ENCODE results near the gene SLC2A8.

The SLC2A8 gene

DNA sequence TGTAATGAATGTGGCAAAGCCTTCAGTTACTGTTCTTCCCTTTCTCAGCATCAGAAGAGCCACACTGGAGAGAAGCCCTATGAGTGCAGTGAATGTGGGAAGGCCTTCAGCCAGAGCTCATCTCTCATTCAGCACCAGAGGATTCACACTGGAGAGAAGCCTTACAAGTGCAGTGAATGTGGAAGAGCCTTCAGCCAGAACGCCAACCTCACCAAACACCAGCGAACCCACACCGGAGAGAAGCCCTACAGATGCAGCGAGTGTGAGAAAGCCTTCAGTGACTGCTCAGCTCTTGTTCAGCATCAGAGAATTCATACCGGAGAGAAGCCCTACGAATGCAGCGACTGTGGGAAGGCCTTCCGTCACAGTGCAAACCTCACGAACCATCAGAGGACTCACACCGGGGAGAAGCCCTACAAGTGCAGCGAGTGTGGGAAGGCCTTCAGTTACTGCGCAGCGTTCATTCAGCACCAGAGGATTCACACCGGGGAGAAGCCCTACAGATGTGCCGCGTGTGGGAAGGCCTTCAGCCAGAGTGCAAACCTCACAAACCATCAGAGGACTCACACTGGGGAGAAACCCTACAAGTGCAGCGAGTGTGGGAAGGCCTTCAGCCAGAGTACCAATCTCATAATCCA, 47.4 kb downstream of the SLC2A8 start:
- TF ChIP-seq, protein P1, sequence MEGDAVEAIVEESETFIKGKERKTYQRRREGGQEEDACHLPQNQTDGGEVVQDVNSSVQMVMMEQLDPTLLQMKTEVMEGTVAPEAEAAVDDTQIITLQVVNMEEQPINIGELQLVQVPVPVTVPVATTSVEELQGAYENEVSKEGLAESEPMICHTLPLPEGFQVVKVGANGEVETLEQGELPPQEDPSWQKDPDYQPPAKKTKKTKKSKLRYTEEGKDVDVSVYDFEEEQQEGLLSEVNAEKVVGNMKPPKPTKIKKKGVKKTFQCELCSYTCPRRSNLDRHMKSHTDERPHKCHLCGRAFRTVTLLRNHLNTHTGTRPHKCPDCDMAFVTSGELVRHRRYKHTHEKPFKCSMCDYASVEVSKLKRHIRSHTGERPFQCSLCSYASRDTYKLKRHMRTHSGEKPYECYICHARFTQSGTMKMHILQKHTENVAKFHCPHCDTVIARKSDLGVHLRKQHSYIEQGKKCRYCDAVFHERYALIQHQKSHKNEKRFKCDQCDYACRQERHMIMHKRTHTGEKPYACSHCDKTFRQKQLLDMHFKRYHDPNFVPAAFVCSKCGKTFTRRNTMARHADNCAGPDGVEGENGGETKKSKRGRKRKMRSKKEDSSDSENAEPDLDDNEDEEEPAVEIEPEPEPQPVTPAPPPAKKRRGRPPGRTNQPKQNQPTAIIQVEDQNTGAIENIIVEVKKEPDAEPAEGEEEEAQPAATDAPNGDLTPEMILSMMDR (IDR thresholded peaks at IDR 0.05), result no peak
- no peaks in the 10 kb centered on the region for H3K9me3 ChIP-seq
- no peak overlapping the region for H3K4me3 ChIP-seq (ENCODE audit: low read depth in 1 of 2, low read length in 1 of 2)
- no peak overlapping the region for H3K27ac ChIP-seq
- H3K27me3 ChIP-seq, result no peaks in the 10 kb centered on the region
- peaks cover 97% of the 10 kb centered on the region for H3K36me3 ChIP-seq
- peaks cover 2 to 4% of the 10 kb centered on the region in 2 experiments for H3K4me1 ChIP-seq (ENCODE audit: control insufficient read depth in 1 of 2, insufficient read depth in 1 of 2, low read depth in 1 of 2, low read length in 1 of 2)

DNA sequence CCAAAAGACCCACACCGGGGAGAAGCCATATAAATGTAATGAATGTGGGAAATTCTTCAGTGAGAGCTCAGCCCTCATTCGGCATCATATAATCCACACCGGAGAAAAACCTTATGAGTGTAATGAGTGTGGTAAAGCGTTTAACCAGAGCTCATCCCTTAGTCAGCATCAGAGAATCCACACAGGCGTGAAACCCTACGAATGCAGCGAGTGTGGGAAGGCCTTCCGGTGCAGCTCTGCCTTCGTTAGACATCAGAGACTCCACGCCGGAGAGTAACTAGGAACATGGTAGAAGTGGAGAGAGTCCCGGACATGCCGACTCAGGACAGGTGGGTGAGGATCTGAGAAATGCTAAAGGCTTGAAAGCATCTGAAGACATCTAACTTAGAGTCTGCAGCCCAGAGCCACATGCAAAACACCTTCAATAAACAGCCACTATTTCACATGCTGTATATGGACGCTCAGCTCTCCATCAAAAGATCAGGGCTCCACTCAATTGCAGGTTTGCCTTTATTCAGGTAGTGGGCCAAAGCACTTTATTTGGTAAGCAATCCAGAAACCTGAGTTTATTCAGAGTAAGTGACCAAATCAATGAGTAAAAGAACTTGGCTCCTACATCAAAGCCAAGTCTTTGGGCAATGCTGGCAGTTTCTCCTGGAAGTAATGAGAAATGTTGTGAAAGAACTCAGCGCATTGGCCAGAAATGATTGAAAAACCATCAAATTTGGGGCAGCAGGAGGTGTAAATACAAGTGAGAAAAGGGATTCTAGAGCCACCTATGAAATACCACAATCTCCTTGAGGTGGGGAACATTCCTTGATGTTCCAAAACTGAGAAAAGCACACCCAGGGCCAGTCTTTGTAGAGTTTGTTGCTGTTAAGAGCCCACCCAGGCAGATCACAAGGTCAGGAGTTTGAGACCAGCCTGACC, 48.2 kb downstream of the SLC2A8 start:
- H3K4me3 ChIP-seq (ENCODE audit: low read depth in 1 of 2, low read length in 1 of 2), result no peak overlapping the region
- peaks cover 92% of the 10 kb centered on the region for H3K36me3 ChIP-seq
- peaks cover 10 to 12% of the 10 kb centered on the region in 2 experiments for H3K4me1 ChIP-seq (ENCODE audit: control insufficient read depth in 1 of 2, insufficient read depth in 1 of 2, low read depth in 1 of 2, low read length in 1 of 2)
- no peaks in the 10 kb centered on the region for H3K9me3 ChIP-seq
- TF ChIP-seq, protein P1 (IDR thresholded peaks at IDR 0.05), result no peak
- H3K27ac ChIP-seq, result no peak overlapping the region
- no peaks in the 10 kb centered on the region for H3K27me3 ChIP-seq

DNA sequence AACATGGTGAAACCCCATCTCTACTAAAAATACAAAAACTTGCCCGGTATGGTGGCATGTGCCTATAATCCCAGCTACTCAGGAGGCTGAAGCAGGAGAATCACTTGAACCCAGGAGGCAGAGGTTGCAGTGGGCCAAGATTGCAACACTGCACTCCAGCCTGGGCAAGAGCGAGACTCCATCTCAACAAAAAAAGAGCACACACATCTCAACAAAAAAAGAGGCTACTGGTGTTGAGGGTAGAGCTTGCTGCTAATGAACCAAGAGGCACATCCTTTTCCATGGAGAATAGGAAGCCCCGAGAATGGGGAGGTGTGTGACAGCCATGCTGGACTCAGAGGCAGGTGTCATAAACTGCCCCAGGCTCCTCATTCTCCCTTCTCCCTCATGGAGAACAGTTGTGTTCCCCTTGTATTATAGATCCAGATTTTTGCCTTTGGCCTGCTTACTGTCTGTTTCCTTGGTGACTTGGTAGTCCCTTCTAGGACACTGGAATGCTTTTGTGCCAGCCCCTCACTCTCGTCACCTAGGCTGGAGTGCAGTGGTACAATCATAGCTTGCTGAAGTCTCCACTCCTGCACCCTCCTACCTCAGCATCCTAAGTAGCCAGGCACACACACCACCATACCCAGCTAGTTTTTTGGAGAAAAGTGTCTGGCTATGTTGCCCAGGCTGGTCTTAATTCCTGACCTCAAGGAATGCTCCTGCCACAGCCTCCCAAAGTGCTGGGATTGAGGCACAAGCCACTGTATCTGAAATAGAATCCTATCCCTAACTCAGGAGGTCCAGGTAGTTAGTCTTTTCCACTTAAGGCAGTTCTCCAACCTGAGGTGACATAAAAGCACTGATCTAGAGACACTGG, 49.1 kb downstream of the SLC2A8 start:
- Histone ChIP-seq H3K4me1 (ENCODE audit: control insufficient read depth in 1 of 2, insufficient read depth in 1 of 2, low read depth in 1 of 2, low read length in 1 of 2) (peaks cover 19 to 20% of the 10 kb centered on the region in 2 experiments), H3K9me3 (no peaks in the 10 kb centered on the region), H3K36me3 (peaks cover 83% of the 10 kb centered on the region), H3K4me3 (ENCODE audit: low read depth in 1 of 2, low read length in 1 of 2) (no peak overlapping the region), H3K27ac (peak overlapping the region; percentile 8), H3K27me3 (no peaks in the 10 kb centered on the region)
- TF ChIP-seq, protein P1 (IDR thresholded peaks at IDR 0.05), result no peak

DNA sequence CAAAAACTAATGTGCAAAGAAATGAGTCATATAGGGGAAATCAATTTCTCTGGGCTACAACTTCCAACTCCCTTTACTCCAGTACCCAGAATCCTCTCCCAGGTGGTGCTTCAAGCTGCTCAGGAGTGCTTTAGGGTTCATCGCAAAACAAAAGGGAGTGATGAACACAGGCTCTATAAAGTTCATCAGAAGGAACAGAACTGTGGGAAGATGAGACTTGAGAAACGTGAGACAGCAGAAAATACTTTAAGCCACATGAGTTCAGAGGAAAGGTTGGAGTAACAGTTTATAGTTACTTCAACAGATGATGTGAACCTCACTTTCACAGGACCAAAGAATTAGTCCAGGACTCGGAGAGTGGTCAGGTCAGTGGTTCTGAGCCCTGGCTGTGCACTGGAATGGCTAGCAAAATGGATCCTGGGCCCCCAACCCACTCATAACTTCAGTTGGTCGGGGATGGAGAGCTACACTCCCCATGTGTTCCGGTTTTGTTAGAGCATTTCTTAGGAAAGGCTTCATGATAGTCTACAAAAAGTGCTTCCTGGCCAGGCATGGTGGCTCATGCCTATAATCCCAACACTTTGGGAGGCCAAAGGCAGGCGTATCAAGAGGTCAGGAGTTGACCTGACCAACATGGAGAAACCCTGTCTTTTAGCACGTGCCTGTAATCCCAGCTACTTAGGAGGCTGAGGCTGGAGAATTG, 49.9 kb downstream of the SLC2A8 start:
- peaks cover 77% of the 10 kb centered on the region for H3K36me3 ChIP-seq
- no peaks in the 10 kb centered on the region for H3K27me3 ChIP-seq
- no peak overlapping the region for H3K4me3 ChIP-seq (ENCODE audit: low read depth in 1 of 2, low read length in 1 of 2)
- H3K4me1 ChIP-seq (ENCODE audit: control insufficient read depth in 1 of 2, insufficient read depth in 1 of 2, low read depth in 1 of 2, low read length in 1 of 2), result peaks cover 21 to 22% of the 10 kb centered on the region in 2 experiments
- peak overlapping the region; percentile 8 for H3K27ac ChIP-seq
- TF ChIP-seq, protein P1 (IDR thresholded peaks at IDR 0.05), result no peak
- H3K9me3 ChIP-seq, result no peaks in the 10 kb centered on the region

Data from neutrophil (primary cell).